SKM-1 (cell line): ENCODE measurements around the gene CABP2.
"Not testable (repeated sequence)": the region's sequence is repeated elsewhere in the genome, so short reads cannot be mapped to it uniquely, and the experiment has no call there.

ENCODE experiments used
- DNase-seq: peaks from one replicate; lab custom pipeline; 2025; ENCODE audit not compliant: unreplicated experiment; lab: John Stamatoyannopoulos, UW

The CABP2 gene

GRCh38 chr11:67495234-67496005 lies 27.8 kb downstream of the CABP2 start:
- no peak for DNase-seq

GRCh38 chr11:67494371-67495233 lies 28.6 kb downstream of the CABP2 start:
- DNase-seq, result no peak

- no peak for DNase-seq
Measured at GRCh38 chr11:67493548-67494370, 29.5 kb downstream of the CABP2 start.

- DNase-seq, result no peak
Measured at GRCh38 chr11:67492801-67493547, 30.3 kb downstream of the CABP2 start.

- no peak for DNase-seq
Measured at GRCh38 chr11:67492069-67492727, 31.0 kb downstream of the CABP2 start.

- DNase-seq, result no peak
Measured at GRCh38 chr11:67491276-67492068, 31.8 kb downstream of the CABP2 start.

- DNase-seq, result no peak
Measured at GRCh38 chr11:67490727-67491065, 32.5 kb downstream of the CABP2 start.

GRCh38 chr11:67489885-67490726 lies 33.1 kb downstream of the CABP2 start:
- no peak for DNase-seq

GRCh38 chr11:67489203-67489884 lies 33.9 kb downstream of the CABP2 start:
- DNase-seq, result no peak

GRCh38 chr11:67486481-67487195 lies 36.6 kb downstream of the CABP2 start:
- DNase-seq, result no peak

- DNase-seq, result not testable (repeated sequence)
Measured at GRCh38 chr11:67485873-67486361, 37.3 kb downstream of the CABP2 start.

GRCh38 chr11:67484847-67485311 lies 38.4 kb downstream of the CABP2 start:
- peak; percentile 14 for DNase-seq

- no peak for DNase-seq
Measured at GRCh38 chr11:67483831-67484665, 39.2 kb downstream of the CABP2 start.

- peak; percentile 94 for DNase-seq
Measured at GRCh38 chr11:67482827-67483798, 40.1 kb downstream of the CABP2 start, which contains the start of gene AIP. TSS of gene AIP (plus strand) at chr11:67483026. CDS start at chr11:67483159, 133 bp downstream.
